K562 (cell line): Measurements from ENCODE around the gene QSOX2. TPM values are rescaled to one million over a fixed set of nuclear protein-coding genes. Genes with fewer than 3 reads are reported as not detected.

ENCODE experiments used
- ATAC-seq: fragments of 200-7000 bp; cut with Tn5 transposase; 3 replicates; pipeline ENCODE4 v1.9.1; 2020; ENCODE audit warnings: moderate library complexity
- BruUV-seq: library from RNA; stranded (reverse); fragments of 400-500 nt; replicated peaks from 2 replicates; lab custom pipeline; 2021; lab: Mats Ljungman, UMichigan
- CTCF ChIA-PET: fragments of 300-600 bp; formaldehyde crosslinking; extraction: SDS; loops from one replicate; lab custom pipeline; 2021; ENCODE audit warnings: low intra/inter-chr PET ratio; lab: Yijun Ruan, JAX
- POLR2A ChIA-PET: fragments of 300-600, 350-650 bp; sonication (Branson Sonifier 250); formaldehyde crosslinking; extraction: SDS; loops from one replicate; lab custom pipeline; 2021; ENCODE audit warnings: antibody characterized with exemption, inconsistent platforms; lab: Yijun Ruan, JAX
- DNase-seq, 4 experiments: peaks; one replicate each; pipeline versions ENCODE4 v3.0.0 to v3.0.0-alpha.2; 2011 to 2018; ENCODE audit warnings: low spot score in 3 of 4, mixed read lengths in 3 of 4; ENCODE audit errors: extremely low read depth in 1 of 4
- FAIRE-seq: peaks from 2 replicates; lab custom pipeline; 2011; peaks lifted over from hg19 to GRCh38; lab: Jason Lieb, UNC
- H2AFZ ChIP-seq: 2 replicates; pipeline ENCODE4 v1.6.0; 2011; ENCODE audit warnings: low read depth, low read length, control low read depth, inconsistent platforms
- H3K27ac ChIP-seq: fragments of 200-600 bp; 3 replicates; pipeline ENCODE4 v1.8.0; 2011; ENCODE audit warnings: low read depth, mild to moderate bottlenecking, control low read depth, inconsistent platforms, low read length, moderate library complexity, mixed read lengths; ENCODE audit errors: extremely low read depth
- H3K27me3 ChIP-seq, 2 experiments: fragments of 300-600 bp in 1 of 2; 2 replicates in 1 of 2; 3 replicates in 1 of 2; pipeline versions ENCODE4 v1.6.0 to v1.8.0; 2011; ENCODE audit warnings: inconsistent platforms in 2 of 2, low read length in 2 of 2, mild to moderate bottlenecking in 1 of 2, mixed read lengths in 1 of 2, moderate library complexity in 1 of 2; ENCODE audit not compliant: control insufficient read depth in 2 of 2, insufficient read depth in 2 of 2
- H3K36me3 ChIP-seq: fragments of 300-600 bp; 3 replicates; pipeline ENCODE4 v1.8.0; 2011; ENCODE audit warnings: mild to moderate bottlenecking, low read length, inconsistent platforms; ENCODE audit not compliant: control insufficient read depth, insufficient read depth
- H3K4me1 ChIP-seq, 2 experiments: fragments of 200-600 bp in 1 of 2; replicated peaks in 1 of 2; 2 replicates in 1 of 2; 3 replicates in 1 of 2; pipeline versions ENCODE4 v1.5.1 to v1.8.0; 2011; ENCODE audit warnings: inconsistent platforms in 2 of 2, low read length in 2 of 2, mild to moderate bottlenecking in 1 of 2, mixed read lengths in 1 of 2, moderate library complexity in 1 of 2; ENCODE audit not compliant: control insufficient read depth in 2 of 2, insufficient read depth in 2 of 2
- H3K4me2 ChIP-seq: 2 replicates; pipeline ENCODE4 v1.6.1; 2011; ENCODE audit warnings: low read length, control low read depth, inconsistent platforms, mixed read lengths; ENCODE audit not compliant: insufficient read depth
- H3K4me3 ChIP-seq: fragments of 200-600 bp; sonication (generic), shearing (Covaris generic); 2 replicates; pipeline ENCODE4 v1.5.1; 2016; ENCODE audit warnings: control low read depth, inconsistent platforms
- H3K79me2 ChIP-seq: fragments of 200-600 bp; 3 replicates; pipeline ENCODE4 v1.8.0; 2011; ENCODE audit warnings: low read length, inconsistent platforms; ENCODE audit not compliant: control insufficient read depth, insufficient read depth
- H3K9ac ChIP-seq, 2 experiments: 2 replicates each; pipeline versions ENCODE4 v1.6.0 to v1.6.1; 2011; ENCODE audit warnings: low read depth in 2 of 2, low read length in 2 of 2, control low read depth in 1 of 2, inconsistent platforms in 1 of 2, mild to moderate bottlenecking in 1 of 2, mixed read lengths in 1 of 2; ENCODE audit not compliant: insufficient read depth in 1 of 2
- H3K9me1 ChIP-seq: one replicate; pipeline ENCODE4 v1.6.0; 2011; ENCODE audit warnings: inconsistent platforms, mild to moderate bottlenecking, low read length, moderate library complexity; ENCODE audit not compliant: control insufficient read depth, insufficient read depth
- H3K9me3 ChIP-seq: replicated peaks from 2 replicates; pipeline ENCODE4 v1.5.1; 2011; ENCODE audit warnings: low read depth, low read length, inconsistent platforms; ENCODE audit not compliant: control insufficient read depth, insufficient read depth
- H4K20me1 ChIP-seq: replicated peaks from 2 replicates; pipeline ENCODE4 v1.6.1; 2011; ENCODE audit warnings: low read length, inconsistent platforms, mixed read lengths; ENCODE audit not compliant: control insufficient read depth, insufficient read depth
- AFF1 ChIP-seq, 2 experiments: fragments of 450-650 bp; IDR thresholded peaks; 2 replicates each; pipeline ENCODE4 v1.6.1; 2018; ENCODE audit warnings: mild to moderate bottlenecking in 2 of 2, low read depth in 1 of 2; ENCODE audit not compliant: partially characterized antibody in 2 of 2
- ATF3 ChIP-seq, 2 experiments: fragments of 450-650 bp in 1 of 2; sonication (generic) in 1 of 2; formaldehyde crosslinking in 1 of 2; IDR thresholded peaks in 1 of 2; conservative IDR thresholded peaks in 1 of 2; 2 replicates each; pipeline versions ENCODE4 v1.6.1 to v1.8.1; 2016 to 2023; ENCODE audit warnings: mild to moderate bottlenecking in 2 of 2, moderate library complexity in 2 of 2, inconsistent platforms in 1 of 2, missing genetic modification reagents in 1 of 2
- BCLAF1 ChIP-seq, 2 experiments: fragments of 450-650 bp in 1 of 2; IDR thresholded peaks; 2 replicates each; pipeline ENCODE4 v1.6.1; 2011 to 2017; ENCODE audit warnings: low read depth in 2 of 2, antibody characterized with exemption in 1 of 2, borderline replicate concordance in 1 of 2, low read length in 1 of 2, mild to moderate bottlenecking in 1 of 2, mixed read lengths in 1 of 2; ENCODE audit not compliant: control insufficient read depth in 1 of 2
- EZH2 ChIP-seq: IDR thresholded peaks from 2 replicates; pipeline ENCODE4 v1.6.1; 2012; ENCODE audit warnings: low read depth, mild to moderate bottlenecking, inconsistent platforms, low read length, borderline replicate concordance
- NUFIP1 ChIP-seq: fragments of 450-650 bp; IDR thresholded peaks from 2 replicates; pipeline ENCODE4 v1.6.1; 2018; ENCODE audit not compliant: partially characterized antibody
- RAD51 ChIP-seq: fragments of 450-650 bp; IDR thresholded peaks from 2 replicates; pipeline ENCODE4 v1.7.1; 2016; ENCODE audit warnings: low read depth, mild to moderate bottlenecking, borderline replicate concordance
- SMARCC2 ChIP-seq: fragments of 450-650 bp; IDR thresholded peaks from 2 replicates; pipeline ENCODE4 v1.6.1; 2017; ENCODE audit warnings: antibody characterized with exemption, moderate library complexity, mild to moderate bottlenecking, low read depth
- TFAM ChIP-seq: fragments of 250-450 bp; sonication (Bioruptor Pico); conservative IDR thresholded peaks from 2 replicates; pipeline ENCODE4 v1.5.0; 2021; ENCODE audit warnings: mild to moderate bottlenecking, moderate library complexity
- ZNF165 ChIP-seq: fragments of 250-450 bp; sonication (Bioruptor Pico); IDR thresholded peaks from 2 replicates; pipeline ENCODE4 v1.4.0; 2020; ENCODE audit warnings: borderline replicate concordance
- ZNF263 ChIP-seq: sonication (generic); formaldehyde crosslinking; IDR thresholded peaks from 2 replicates; pipeline ENCODE4 v1.8.0; 2022; ENCODE audit warnings: mild to moderate bottlenecking, missing genetic modification reagents, borderline replicate concordance
- WGBS: fragments of 100-300 bp; shearing (Covaris generic); methylation state at CpG from one replicate; pipeline ENCODE4 v1.1.6; 2016; ENCODE audit warnings: low coverage, mixed read lengths; ENCODE audit not compliant: insufficient coverage; ENCODE audit errors: missing lambda C conversion rate; 5-methylcytosine and 5-hydroxymethylcytosine counted together
- in situ Hi-C: fragments of 300-500 bp; cut with MboI; formaldehyde crosslinking; loops from 4 replicates; pipeline ENCODE4 v1.15.0; 2018; ENCODE audit warnings: inconsistent platforms, mixed read lengths
- intact Hi-C: fragments of 100-400 bp; cut with micrococcal nuclease; formaldehyde crosslinking; loops from 2 replicates; pipeline ENCODE4 v1.14.2; 2022
- polyA plus RNA-seq, 8 experiments: library from polyadenylated mRNA; depleted of rRNA in 4 of 8; stranded (reverse) in 5 of 8; unstranded in 3 of 8; fragments of >200 nt; fragmentation: Nextera tagmentation in 2 of 8; fragmentation: Illumina TruSeq in 1 of 8; extraction: Ambion mirVana in 2 of 8; extraction: Trizol in 1 of 8; gene quantifications; 2 replicates each; pipeline versions ENCODE4 v1.2.1 to v1.2.3, GENCODE V29; 2011 to 2014; ENCODE audit warnings: inconsistent platforms in 1 of 8, missing spikeins in 1 of 8
- total RNA-seq, 7 experiments: library from RNA; depleted of rRNA in 6 of 7; stranded (reverse); fragments of >200 nt in 6 of 7; fragmentation: Illumina TruSeq in 2 of 7; extraction: Trizol in 2 of 7; gene quantifications; 2 replicates each; pipeline versions ENCODE4 v1.2.1 to v1.2.3, GENCODE V29; 2011 to 2021; ENCODE audit warnings: low replicate concordance in 1 of 7

Gene QSOX2
- total and polyA plus RNA-seq, 9 of the 15 experiments (the other 6 are each of a cell fraction or from before 2014, with no cell fraction given): 0.51 to 23.7 (median 12.7) TPM

GRCh38 chr9:136253246-136254130, 7.9 kb upstream of the QSOX2 start:
- in situ Hi-C loops: no loop called here
- ChIA-PET CTCF (interaction anchor here (1.1 kb wide), 1 partner anchor 32 kb away, joined by 3 read pairs; no protein-coding TSS in a partner anchor), POLR2A (interaction anchor here (0.6 to 1.1 kb wide), 2 partner anchors 17 to 47 kb away, joined by 3 read pairs; no protein-coding TSS in a partner anchor)
- H3K27me3 ChIP-seq: peaks cover 17 to 60% of the 10 kb centered on the region in 2 experiments; a peak in 4 of 5 replicates
- BruUV-seq: no TSS peak
- H4K20me1 ChIP-seq: peaks cover 6% of the 10 kb centered on the region; the same call in 1 of the 2 replicates
- no peak overlapping the region for H3K27ac ChIP-seq
- ATAC-seq (no peak), DNase-seq (no peak), FAIRE-seq (no peak)
- no peaks in the 10 kb centered on the region for H3K9me3 ChIP-seq
- peaks cover 0 to 82% of the 10 kb centered on the region in 2 experiments; a peak in 3 of 5 replicates for H3K4me1 ChIP-seq
- H3K4me2 ChIP-seq: no peak overlapping the region
- no peaks in the 10 kb centered on the region for H3K9me1 ChIP-seq
- H3K9ac ChIP-seq: no peak overlapping the region
- H3K4me3 ChIP-seq: no peak overlapping the region
- H3K36me3 ChIP-seq: no peaks in the 10 kb centered on the region
- 31% methylated on average over 24 of the region's 32 CpGs for WGBS
- intact Hi-C loops: no loop called here
- no peaks in the 10 kb centered on the region for H3K79me2 ChIP-seq
- no peak overlapping the region for H2AFZ ChIP-seq
- TF ChIP-seq SMARCC2: no peak
- TF ChIP-seq ZNF263: no peak
- TF ChIP-seq NUFIP1: no peak
- TF ChIP-seq BCLAF1 (IDR thresholded peaks at IDR 0.05; ENCODE audit: borderline replicate concordance in 1 of 2, control insufficient read depth in 1 of 2, low read depth in 2 of 2, low read length in 1 of 2): no peak
- TF ChIP-seq AFF1 (IDR thresholded peaks at IDR 0.05; ENCODE audit: low read depth in 1 of 2, partially characterized antibody in 2 of 2): no peak
- no peak for TF ChIP-seq ATF3 (IDR thresholded peaks at IDR 0.05)
- TF ChIP-seq ATF3 (CRISPR knock-in tag; conservative IDR thresholded peaks at IDR 0.05): no peak
- no peak for TF ChIP-seq TFAM (CRISPR knock-in tag)
- TF ChIP-seq RAD51: no peak
- TF ChIP-seq ZNF165 (CRISPR knock-in tag): no peak
- no peak for TF ChIP-seq EZH2
